ENCODE results near the gene RHBDD2.
"Not testable (repeated sequence)": the region's sequence is repeated elsewhere in the genome, so short reads cannot be mapped to it uniquely, and the experiment has no call there.

RHBDD2 gene

GRCh38 chr7:75866489-75867389 is 12.1 kb upstream of the RHBDD2 start:
- DNase-seq (ENCODE audit: low read depth), result no peak

GRCh38 chr7:75867390-75867717 is 11.5 kb upstream of the RHBDD2 start:
- no peak for DNase-seq (ENCODE audit: low read depth)

- no peak for DNase-seq (ENCODE audit: low read depth)
These were observed 10.7 kb upstream of the RHBDD2 start for GRCh38 chr7:75868153-75868552.

GRCh38 chr7:75869776-75870379 is 9.0 kb upstream of the RHBDD2 start:
- DNase-seq (ENCODE audit: low read depth), result no peak

GRCh38 chr7:75870557-75871161 is 8.2 kb upstream of the RHBDD2 start:
- no peak for DNase-seq (ENCODE audit: low read depth)

- no peak for DNase-seq (ENCODE audit: low read depth)
These were observed 6.6 kb upstream of the RHBDD2 start for GRCh38 chr7:75872073-75872782.

- DNase-seq (ENCODE audit: low read depth), result not testable (repeated sequence)
These were observed 4.7 kb upstream of the RHBDD2 start for GRCh38 chr7:75874180-75874579.

GRCh38 chr7:75875113-75876080 is 3.4 kb upstream of the RHBDD2 start:
- no peak for DNase-seq (ENCODE audit: low read depth)

GRCh38 chr7:75876126-75876881 is 2.5 kb upstream of the RHBDD2 start:
- no peak for DNase-seq (ENCODE audit: low read depth)

- no peak for DNase-seq (ENCODE audit: low read depth)
These were observed 494 bp upstream of the RHBDD2 start for GRCh38 chr7:75878312-75878768.

GRCh38 chr7:75879771-75880184 is 944 bp downstream of the RHBDD2 start:
- DNase-seq (ENCODE audit: low read depth), result no peak

- DNase-seq (ENCODE audit: low read depth), result no peak
These were observed 1.4 kb downstream of the RHBDD2 start for GRCh38 chr7:75880242-75880641.

GRCh38 chr7:75881436-75882095 is 2.7 kb downstream of the RHBDD2 start:
- DNase-seq (ENCODE audit: low read depth), result no peak

GRCh38 chr7:75883265-75883824 is 4.5 kb downstream of the RHBDD2 start:
- not testable (repeated sequence) for DNase-seq (ENCODE audit: low read depth)

GRCh38 chr7:75884476-75884875 is 5.6 kb downstream of the RHBDD2 start:
- no peak for DNase-seq (ENCODE audit: low read depth)

- no peak for DNase-seq (ENCODE audit: low read depth)
These were observed 6.2 kb downstream of the RHBDD2 start for GRCh38 chr7:75885036-75885435.

GRCh38 chr7:75887669-75888369 is 9.0 kb downstream of the RHBDD2 start:
- no peak for DNase-seq (ENCODE audit: low read depth)

GRCh38 chr7:75888464-75889222 is 9.8 kb downstream of the RHBDD2 start:
- no peak for DNase-seq (ENCODE audit: low read depth)
